Tibial nerve (tissue), 4 donors: ENCODE results near the gene L1CAM. TPM values are rescaled to one million over a fixed set of nuclear protein-coding genes. Genes with fewer than 3 reads are reported as not detected.

ENCODE experiments used
- DNase-seq, 2 donors: peaks; one replicate each; pipeline ENCODE4 v3.0.0-alpha.2; 2019; ENCODE audit warnings: low spot score in 2 of 2
- H3K27ac ChIP-seq, 4 donors: fragments of 200-600 bp; sonication (generic) in 3 of 4; one replicate each; pipeline ENCODE4 v1.5.1; 2017 to 2019; ENCODE audit warnings: mild to moderate bottlenecking in 1 of 4
- H3K27me3 ChIP-seq, 2 donors: fragments of 200-600 bp; sonication (generic) in 1 of 2; one replicate each; pipeline versions ENCODE4 v1.5.1 to v1.6.0; 2017 to 2019
- H3K36me3 ChIP-seq, 3 donors: fragments of 200-600 bp; sonication (generic); one replicate each; pipeline ENCODE4 v1.5.1; 2018 to 2019
- H3K4me1 ChIP-seq, 4 donors: fragments of 200-600 bp; sonication (generic) in 3 of 4; one replicate each; pipeline ENCODE4 v1.5.1; 2017 to 2019
- H3K4me3 ChIP-seq, 4 donors: fragments of 200-600 bp; sonication (generic) in 3 of 4; one replicate each; pipeline ENCODE4 v1.5.1; 2017 to 2019; ENCODE audit warnings: mild to moderate bottlenecking in 1 of 4, moderate library complexity in 1 of 4
- H3K9me3 ChIP-seq, 4 donors: fragments of 200-600 bp; sonication (generic) in 3 of 4; one replicate each; pipeline ENCODE4 v1.5.1; 2017 to 2019
- CTCF ChIP-seq, 5 experiments: fragments of 200-600 bp in 3 of 5; fragments of 450-650 bp in 2 of 5; sonication (generic) in 3 of 5; IDR thresholded peaks; one replicate each; pipeline ENCODE4 v1.5.1; 2016 to 2019; ENCODE audit warnings: antibody characterized with exemption in 5 of 5, mild to moderate bottlenecking in 3 of 5, moderate library complexity in 2 of 5
- EP300 ChIP-seq, 2 donors: sonication (generic); formaldehyde crosslinking; IDR thresholded peaks; one replicate each; pipeline ENCODE4 v1.6.1; 2017; ENCODE audit warnings: antibody characterized with exemption in 2 of 2, mild to moderate bottlenecking in 1 of 2
- POLR2A ChIP-seq, 2 donors: fragments of 450-650 bp; IDR thresholded peaks; one replicate each; pipeline ENCODE4 v1.6.1; 2017; ENCODE audit warnings: antibody characterized with exemption in 2 of 2, mild to moderate bottlenecking in 2 of 2, moderate library complexity in 2 of 2
- WGBS, 2 donors: methylation state at CpG; one replicate each; pipeline ENCODE4 v1.1.5; 2018; 5-methylcytosine and 5-hydroxymethylcytosine counted together
- total RNA-seq, 4 donors: library from RNA; depleted of rRNA; stranded (reverse); fragments of >200 nt; gene quantifications; one replicate each; pipeline ENCODE4 v1.1.0, GENCODE V29; 2016

The L1CAM gene
- total RNA-seq, 4 donors from 2014 or later: 23.7 to 53.7 (median 46.3) TPM

- Histone ChIP-seq H3K9me3 (no peaks in the 10 kb centered on the region), H3K27me3 (peaks cover 0 to 22% of the 10 kb centered on the region in 2 donors), H3K36me3 (peaks cover 0 to 28% (median 0%) of the 10 kb centered on the region in 3 donors), H3K4me1 (peaks cover 0 to 54% (median 14%) of the 10 kb centered on the region in 4 donors), H3K27ac (peak overlapping the region; percentile 75 to 98 (median 94)), H3K4me3 (peak overlapping the region; percentile 37 to 71 (median 57))
- no peak for DNase-seq
- TF ChIP-seq CTCF (IDR thresholded peaks at IDR 0.05): no peak
- no peak for TF ChIP-seq POLR2A (IDR thresholded peaks at IDR 0.05)
- no peak for TF ChIP-seq EP300 (IDR thresholded peaks at IDR 0.05)
- WGBS, 2 donors: 18% methylated on average over 8 of the region's 8 CpGs; no CpG with 5 or more reads in 1 of the 2 donors
Observed at GRCh38 chrX:153927672-153927921, 41.6 kb upstream of the L1CAM start.

GRCh38 chrX:153926858-153927671 lies 41.1 kb upstream of the L1CAM start:
- DNase-seq: peak in 1 of 2 donors; percentile 12
- no peaks in the 10 kb centered on the region for H3K9me3 ChIP-seq
- H3K4me3 ChIP-seq: peak overlapping the region; percentile 37 to 71 (median 57)
- H3K27me3 ChIP-seq: peaks cover 0 to 22% of the 10 kb centered on the region in 2 donors
- peak overlapping the region; percentile 75 to 98 (median 94) for H3K27ac ChIP-seq
- peaks cover 0 to 22% (median 0%) of the 10 kb centered on the region in 3 donors for H3K36me3 ChIP-seq
- TF ChIP-seq CTCF (IDR thresholded peaks at IDR 0.05) (no peak), EP300 (IDR thresholded peaks at IDR 0.05) (no peak), POLR2A (IDR thresholded peaks at IDR 0.05) (no peak)
- H3K4me1 ChIP-seq: peaks cover 0 to 60% (median 15%) of the 10 kb centered on the region in 4 donors
- WGBS, 2 donors: 5 to 29% methylated on average over 10 to 29 of the region's 31 CpGs

- TF ChIP-seq CTCF (IDR thresholded peaks at IDR 0.05) (no peak), POLR2A (IDR thresholded peaks at IDR 0.05) (no peak), EP300 (IDR thresholded peaks at IDR 0.05) (no peak)
- H3K4me1 ChIP-seq: peaks cover 0 to 65% (median 18%) of the 10 kb centered on the region in 4 donors
- H3K27ac ChIP-seq: peak overlapping the region in 3 of 4 donors; percentile 94 to 98 (median 94)
- H3K9me3 ChIP-seq: no peaks in the 10 kb centered on the region
- no peak for DNase-seq
- H3K27me3 ChIP-seq: peaks cover 0 to 22% of the 10 kb centered on the region in 2 donors
- peak overlapping the region in 3 of 4 donors; percentile 19 to 71 (median 29) for H3K4me3 ChIP-seq
- 31% methylated on average over 4 of the region's 4 CpGs; no CpG with 5 or more reads in 1 of the 2 donors for WGBS, 2 donors
- H3K36me3 ChIP-seq: peaks cover 0 to 17% (median 0%) of the 10 kb centered on the region in 3 donors
Observed at GRCh38 chrX:153926552-153926857, 40.5 kb upstream of the L1CAM start.

GRCh38 chrX:153925739-153926551 lies 40.0 kb upstream of the L1CAM start, which contains the start of gene ARHGAP4:
Gene ARHGAP4, minus strand, starts transcription at chrX:153926264. Its CDS starts 62 bp downstream, at chrX:153926202.
- peak within 1 kb of the TSS; percentile 37 to 71 (median 57) for H3K4me3 ChIP-seq
- peaks cover 0 to 22% of the 10 kb centered on the region in 2 donors for H3K27me3 ChIP-seq
- WGBS, 2 donors: 16 to 32% methylated on average over 12 to 36 of the region's 59 CpGs

More at GRCh38 chrX:153925739-153926551, 40.0 kb upstream of the L1CAM start, which contains the start of gene ARHGAP4:
- H3K9me3 ChIP-seq: no peaks in the 10 kb centered on the region
- DNase-seq: no peak
- TF ChIP-seq EP300 (IDR thresholded peaks at IDR 0.05) (no peak), POLR2A (IDR thresholded peaks at IDR 0.05) (no peak), CTCF (IDR thresholded peaks at IDR 0.05) (no peak)
- peak within 1 kb of the TSS in 3 of 4 donors; percentile 94 to 98 (median 94) for H3K27ac ChIP-seq
- H3K4me1 ChIP-seq: peaks cover 0 to 71% (median 19%) of the 10 kb centered on the region in 4 donors
- H3K36me3 ChIP-seq: peaks cover 0 to 11% (median 0%) of the 10 kb centered on the region in 3 donors
